Endodermal cell (in vitro differentiated cells): ENCODE results near the gene KRTAP2-4. TPM values are rescaled to one million over a fixed set of nuclear protein-coding genes. Genes with fewer than 3 reads are reported as not detected.
"Not testable (repeated sequence)": the region's sequence is repeated elsewhere in the genome, so short reads cannot be mapped to it uniquely, and the experiment has no call there.

Experiments used
- DNase-seq: peaks from one replicate; pipeline ENCODE4 v3.0.0-alpha.2; 2017
- H3K27ac ChIP-seq: 2 replicates; pipeline ENCODE4 v1.5.1; 2013; ENCODE audit warnings: mild to moderate bottlenecking, low read depth, low read length, moderate library complexity
- H3K27me3 ChIP-seq: 2 replicates; pipeline ENCODE4 v1.6.1; 2013; ENCODE audit warnings: mild to moderate bottlenecking, low read length, moderate library complexity; ENCODE audit not compliant: insufficient read depth, control insufficient read depth, poor library complexity, severe bottlenecking
- H3K36me3 ChIP-seq: 2 replicates; pipeline ENCODE4 v1.7.0; 2013; ENCODE audit warnings: mild to moderate bottlenecking, low read length, moderate library complexity; ENCODE audit not compliant: control insufficient read depth, insufficient read depth
- H3K4me1 ChIP-seq: one replicate; pipeline ENCODE4 v1.7.0; 2013; ENCODE audit warnings: low read length; ENCODE audit not compliant: control insufficient read depth, insufficient read depth
- H3K4me3 ChIP-seq: 2 replicates; pipeline ENCODE4 v1.5.1; 2013; ENCODE audit warnings: mild to moderate bottlenecking, low read length, moderate library complexity
- H3K9ac ChIP-seq: 2 replicates; pipeline ENCODE4 v1.6.1; 2013; ENCODE audit warnings: mild to moderate bottlenecking, low read length, moderate library complexity; ENCODE audit not compliant: poor library complexity, severe bottlenecking; ENCODE audit errors: extremely low read depth
- H3K9me3 ChIP-seq: 2 replicates; pipeline ENCODE4 v1.6.1; 2013; ENCODE audit warnings: mild to moderate bottlenecking, low read length, moderate library complexity; ENCODE audit not compliant: control insufficient read depth
- H3K27ac Mint-ChIP-seq: 2 replicates; pipeline ENCODE4 v1.8.0; 2020; ENCODE audit warnings: mixed read lengths
- H3K27me3 Mint-ChIP-seq: 2 replicates; pipeline ENCODE4 v1.8.0; 2021; ENCODE audit warnings: mild to moderate bottlenecking, mixed read lengths; ENCODE audit not compliant: insufficient read depth
- H3K36me3 Mint-ChIP-seq: 2 replicates; pipeline ENCODE4 v1.8.0; 2020; ENCODE audit warnings: low read depth, mixed read lengths
- H3K4me1 Mint-ChIP-seq: 2 replicates; pipeline ENCODE4 v1.8.0; 2020; ENCODE audit warnings: mixed read lengths
- H3K4me3 Mint-ChIP-seq: 2 replicates; pipeline ENCODE4 v1.8.0; 2020; ENCODE audit warnings: mild to moderate bottlenecking, moderate library complexity, mixed read lengths
- H3K9me3 Mint-ChIP-seq: 2 replicates; pipeline ENCODE4 v1.8.0; 2020; ENCODE audit warnings: mild to moderate bottlenecking, mixed read lengths
- WGBS, 2 experiments: methylation state at CpG; one replicate each; pipeline versions ENCODE4 v1.1.5 to v1.1.7; 2013; ENCODE audit warnings: missing lambda C conversion rate in 2 of 2, mixed read lengths in 1 of 2; ENCODE audit not compliant: insufficient coverage in 1 of 2, insufficient read length in 1 of 2; 5-methylcytosine and 5-hydroxymethylcytosine counted together
- total RNA-seq, 2 donors: library from RNA; stranded (reverse); fragmentation: NEBNext Ultra II Directional in 1 of 2; extraction: Animal tissue kit (Norgen Biotek cat#: 25700) in 1 of 2; gene quantifications; 2 replicates in 1 of 2; 3 replicates in 1 of 2; pipeline ENCODE4 v1.2.1, GENCODE V29; 2021
- TF ChIP-seq, protein P1 (sequence below): fragments of 200-600 bp; sonication (generic); conservative IDR thresholded peaks from 2 replicates; pipeline ENCODE4 v1.5.0; 2021; ENCODE audit warnings: antibody characterized with exemption, mild to moderate bottlenecking

The KRTAP2-4 gene
- total RNA-seq, 2 donors from 2014 or later, result not detected

DNA sequence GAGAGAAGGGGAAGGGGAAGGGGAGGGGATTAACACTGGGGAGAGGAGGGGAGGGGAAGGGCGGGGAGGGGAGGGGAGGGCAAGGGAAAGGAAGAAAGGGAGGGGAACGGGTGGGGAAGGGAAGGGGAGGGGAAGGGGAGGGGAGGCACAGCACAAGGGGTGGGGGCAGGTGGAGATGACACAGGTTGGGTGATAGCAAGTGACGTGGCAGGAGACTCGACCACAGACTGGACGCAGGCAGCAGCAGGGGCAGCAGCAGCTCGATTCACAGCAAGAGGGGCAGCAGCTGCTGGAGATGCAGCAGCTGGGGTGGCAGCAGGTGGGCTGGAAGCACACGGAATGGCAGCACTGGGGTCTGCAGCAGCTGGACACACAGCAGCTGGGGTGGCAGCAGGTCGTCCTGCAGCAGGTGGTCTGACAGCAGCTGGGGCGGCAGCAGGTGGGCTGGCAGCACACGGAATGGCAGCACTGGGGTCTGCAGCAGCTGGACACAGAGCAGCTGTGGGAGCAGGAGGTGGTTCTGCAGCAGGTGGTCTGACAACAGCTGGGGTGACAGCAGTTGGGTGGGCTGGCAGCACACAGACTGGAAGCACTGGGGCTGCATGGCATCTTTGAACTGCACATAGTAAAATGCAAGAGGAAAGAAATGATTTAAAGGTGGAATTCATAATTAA is 36.0 kb upstream of the KRTAP2-4 start, which contains the start of gene KRTAP4-16:
Gene KRTAP4-16, minus strand, starts transcription at position 624 of the 674 bp plus-strand sequence. Its CDS starts 0 bp downstream, at position 624.
- Mint-ChIP-seq H3K36me3 (no peaks in the 10 kb centered on the region), H3K9me3 (no peaks in the 10 kb centered on the region), H3K4me3 (no peak within 1 kb of the TSS), H3K4me1 (no peaks in the 10 kb centered on the region), H3K27me3 (peaks cover 4% of the 10 kb centered on the region), H3K27ac (no peak within 1 kb of the TSS)
- H3K36me3 ChIP-seq, result no peaks in the 10 kb centered on the region
- no peak for DNase-seq
- TF ChIP-seq, protein P1, sequence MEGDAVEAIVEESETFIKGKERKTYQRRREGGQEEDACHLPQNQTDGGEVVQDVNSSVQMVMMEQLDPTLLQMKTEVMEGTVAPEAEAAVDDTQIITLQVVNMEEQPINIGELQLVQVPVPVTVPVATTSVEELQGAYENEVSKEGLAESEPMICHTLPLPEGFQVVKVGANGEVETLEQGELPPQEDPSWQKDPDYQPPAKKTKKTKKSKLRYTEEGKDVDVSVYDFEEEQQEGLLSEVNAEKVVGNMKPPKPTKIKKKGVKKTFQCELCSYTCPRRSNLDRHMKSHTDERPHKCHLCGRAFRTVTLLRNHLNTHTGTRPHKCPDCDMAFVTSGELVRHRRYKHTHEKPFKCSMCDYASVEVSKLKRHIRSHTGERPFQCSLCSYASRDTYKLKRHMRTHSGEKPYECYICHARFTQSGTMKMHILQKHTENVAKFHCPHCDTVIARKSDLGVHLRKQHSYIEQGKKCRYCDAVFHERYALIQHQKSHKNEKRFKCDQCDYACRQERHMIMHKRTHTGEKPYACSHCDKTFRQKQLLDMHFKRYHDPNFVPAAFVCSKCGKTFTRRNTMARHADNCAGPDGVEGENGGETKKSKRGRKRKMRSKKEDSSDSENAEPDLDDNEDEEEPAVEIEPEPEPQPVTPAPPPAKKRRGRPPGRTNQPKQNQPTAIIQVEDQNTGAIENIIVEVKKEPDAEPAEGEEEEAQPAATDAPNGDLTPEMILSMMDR, result no peak
- no peaks in the 10 kb centered on the region for H3K9me3 ChIP-seq
- WGBS, 2 experiments, result 72 to 74% methylated on average over 6 to 8 of the region's 10 CpGs
- no peak within 1 kb of the TSS for H3K9ac ChIP-seq
- no peak within 1 kb of the TSS for H3K27ac ChIP-seq
- H3K4me1 ChIP-seq, result no peaks in the 10 kb centered on the region
- H3K4me3 ChIP-seq, result no peak within 1 kb of the TSS
- no peaks in the 10 kb centered on the region for H3K27me3 ChIP-seq

DNA sequence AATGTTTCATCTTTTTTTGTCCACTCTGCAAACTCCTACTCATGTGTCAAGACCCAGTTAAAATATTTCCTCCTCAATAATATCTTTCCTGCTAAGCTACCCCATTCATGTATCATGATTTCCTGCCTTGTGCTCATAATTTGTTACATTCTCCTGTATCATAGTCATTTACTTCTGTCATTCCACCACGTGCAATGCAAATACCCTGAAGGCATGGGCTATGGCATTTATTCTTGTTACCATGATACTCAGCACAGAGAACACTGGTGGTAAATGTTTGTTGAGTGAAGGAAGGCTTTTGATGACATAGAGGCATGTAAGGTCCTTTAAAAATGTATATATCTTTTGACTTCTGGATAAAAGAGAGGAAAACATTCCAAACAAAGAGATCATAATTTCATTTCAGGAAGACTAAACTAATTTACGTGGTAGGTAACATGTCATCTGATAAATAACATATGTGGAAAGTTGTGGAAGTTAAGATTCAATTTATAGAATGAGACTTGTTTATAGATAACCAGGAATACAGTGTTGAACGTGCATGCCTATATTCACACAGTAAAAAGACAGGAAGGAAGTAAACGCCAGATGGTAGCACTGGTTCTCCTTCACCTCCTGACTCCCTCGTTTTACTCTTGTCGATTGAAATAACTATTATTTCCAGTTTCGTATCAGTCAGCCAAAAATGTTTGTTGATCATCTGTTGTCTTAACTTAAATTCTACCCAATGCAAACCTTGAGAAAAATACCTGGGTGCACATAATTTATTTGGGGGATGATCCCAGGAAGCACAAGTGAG is 34.2 kb upstream of the KRTAP2-4 start:
- 90 to 95% methylated on average over 5 to 7 of the region's 7 CpGs for WGBS, 2 experiments
- H3K27ac Mint-ChIP-seq, H3K9me3 ChIP-seq, H3K27me3 Mint-ChIP-seq, H3K27ac ChIP-seq, DNase-seq, H3K4me3 ChIP-seq, H3K27me3 ChIP-seq, H3K9me3 Mint-ChIP-seq, H3K36me3 Mint-ChIP-seq, H3K4me1 ChIP-seq, H3K4me1 Mint-ChIP-seq, H3K4me3 Mint-ChIP-seq, H3K9ac ChIP-seq, H3K36me3 ChIP-seq: not testable (repeated sequence)

DNA sequence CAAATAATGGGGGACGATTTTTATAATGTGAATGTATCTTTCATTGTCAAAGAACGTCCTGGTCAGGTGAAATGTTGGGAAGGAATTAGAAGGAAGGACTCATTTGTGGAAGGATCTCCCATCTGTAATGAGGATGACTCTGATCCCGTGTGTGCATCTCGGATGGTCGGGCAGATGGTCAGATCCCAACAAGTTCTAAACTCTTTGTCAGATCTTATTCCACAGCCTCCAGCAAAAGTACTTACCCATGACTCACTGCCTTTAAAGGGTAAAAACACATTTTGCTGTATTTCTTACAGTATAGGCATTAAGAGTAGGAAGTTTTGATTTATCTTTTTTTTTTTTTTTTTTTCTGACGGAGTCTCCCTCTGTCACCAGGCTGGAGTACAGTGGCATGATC is 32.8 kb upstream of the KRTAP2-4 start:
- peaks cover 4% of the 10 kb centered on the region for H3K9me3 ChIP-seq
- no peak overlapping the region for H3K4me3 ChIP-seq
- Mint-ChIP-seq H3K4me3 (no peak overlapping the region), H3K9me3 (peaks cover 6% of the 10 kb centered on the region), H3K36me3 (no peaks in the 10 kb centered on the region), H3K27ac (no peak overlapping the region), H3K4me1 (no peaks in the 10 kb centered on the region), H3K27me3 (peaks cover 3% of the 10 kb centered on the region)
- no peaks in the 10 kb centered on the region for H3K27me3 ChIP-seq
- H3K4me1 ChIP-seq, result no peaks in the 10 kb centered on the region
- no peaks in the 10 kb centered on the region for H3K36me3 ChIP-seq
- WGBS, 2 experiments, result 82 to 83% methylated on average over 2 to 6 of the region's 6 CpGs
- H3K9ac ChIP-seq, result no peak overlapping the region
- no peak for DNase-seq
- H3K27ac ChIP-seq, result no peak overlapping the region
- TF ChIP-seq, protein P1, result no peak
